ENCODE data around the gene RAD51B.

- TF ChIP-seq CTCF (IDR thresholded peaks at IDR 0.05) (no peak), POLR2A (IDR thresholded peaks at IDR 0.05) (no peak), POLR2AphosphoS5 (IDR thresholded peaks at IDR 0.05; ENCODE audit: insufficient read depth in 1 of 2, low read depth in 1 of 2) (no peak)
Measured at GRCh38 chr14:67977434-67978034, 158.0 kb downstream of the RAD51B start.

Measured in vagina (tissue), 2 donors.